GM18870 (cell line): Measurements from ENCODE around the gene CNTN3.

Source experiments
- ATAC-seq: cut with Tn5 transposase; IDR thresholded peaks from one replicate; pipeline ENCODE4 v1.9.1; 2021; ENCODE audit warnings: moderate library complexity; ENCODE audit not compliant: unreplicated experiment

The CNTN3 gene

GRCh38 chr3:74614107-74614967 lies at the start of gene CNTN3:
Gene CNTN3, minus strand, starts transcription at chr3:74614659. Its CDS starts 93,547 bp downstream, at chr3:74521112.
- no peak for ATAC-seq

GRCh38 chr3:74663178-74663577 lies 48.7 kb upstream of the CNTN3 start:
- ATAC-seq, result no peak

GRCh38 chr3:74661672-74662071 lies 47.2 kb upstream of the CNTN3 start:
- ATAC-seq, result no peak

GRCh38 chr3:74651885-74652284 lies 37.4 kb upstream of the CNTN3 start:
- no peak for ATAC-seq

- no peak for ATAC-seq
Measured at GRCh38 chr3:74651292-74651691, 36.8 kb upstream of the CNTN3 start.

GRCh38 chr3:74648107-74648506 lies 33.6 kb upstream of the CNTN3 start:
- no peak for ATAC-seq

GRCh38 chr3:74646094-74646493 lies 31.6 kb upstream of the CNTN3 start:
- ATAC-seq, result no peak

GRCh38 chr3:74643636-74644035 lies 29.2 kb upstream of the CNTN3 start:
- ATAC-seq, result no peak

- ATAC-seq, result no peak
Measured at GRCh38 chr3:74642876-74643275, 28.4 kb upstream of the CNTN3 start.

GRCh38 chr3:74640211-74640610 lies 25.8 kb upstream of the CNTN3 start:
- no peak for ATAC-seq

- no peak for ATAC-seq
Measured at GRCh38 chr3:74639681-74640080, 25.2 kb upstream of the CNTN3 start.

- ATAC-seq, result no peak
Measured at GRCh38 chr3:74636981-74637380, 22.5 kb upstream of the CNTN3 start.

- no peak for ATAC-seq
Measured at GRCh38 chr3:74633021-74633420, 18.6 kb upstream of the CNTN3 start.

- ATAC-seq, result no peak
Measured at GRCh38 chr3:74631351-74632140, 17.1 kb upstream of the CNTN3 start.

GRCh38 chr3:74630602-74631001 lies 16.1 kb upstream of the CNTN3 start:
- ATAC-seq, result no peak

- ATAC-seq, result no peak
Measured at GRCh38 chr3:74626011-74626410, 11.6 kb upstream of the CNTN3 start.

GRCh38 chr3:74624301-74624700 lies 9.8 kb upstream of the CNTN3 start:
- no peak for ATAC-seq

- ATAC-seq, result no peak
Measured at GRCh38 chr3:74623261-74623836, 8.9 kb upstream of the CNTN3 start.

- no peak for ATAC-seq
Measured at GRCh38 chr3:74621581-74621980, 7.1 kb upstream of the CNTN3 start.

- ATAC-seq, result no peak
Measured at GRCh38 chr3:74617776-74618175, 3.3 kb upstream of the CNTN3 start.

GRCh38 chr3:74613521-74614106 lies 845 bp downstream of the CNTN3 start:
- ATAC-seq, result no peak
